SK-N-MC (cell line): Measurements from ENCODE around the gene PRKAR1B.

ENCODE experiments used
- EZH2 ChIP-seq: fragments of 200-600 bp; sonication (generic); IDR thresholded peaks from one replicate; pipeline ENCODE4 v1.6.1; 2017; ENCODE audit warnings: antibody characterized with exemption
- POLR2AphosphoS5 ChIP-seq: IDR thresholded peaks from 2 replicates; pipeline ENCODE4 v1.6.1; 2012; ENCODE audit warnings: mild to moderate bottlenecking, low read depth, low read length, borderline replicate concordance

DNA sequence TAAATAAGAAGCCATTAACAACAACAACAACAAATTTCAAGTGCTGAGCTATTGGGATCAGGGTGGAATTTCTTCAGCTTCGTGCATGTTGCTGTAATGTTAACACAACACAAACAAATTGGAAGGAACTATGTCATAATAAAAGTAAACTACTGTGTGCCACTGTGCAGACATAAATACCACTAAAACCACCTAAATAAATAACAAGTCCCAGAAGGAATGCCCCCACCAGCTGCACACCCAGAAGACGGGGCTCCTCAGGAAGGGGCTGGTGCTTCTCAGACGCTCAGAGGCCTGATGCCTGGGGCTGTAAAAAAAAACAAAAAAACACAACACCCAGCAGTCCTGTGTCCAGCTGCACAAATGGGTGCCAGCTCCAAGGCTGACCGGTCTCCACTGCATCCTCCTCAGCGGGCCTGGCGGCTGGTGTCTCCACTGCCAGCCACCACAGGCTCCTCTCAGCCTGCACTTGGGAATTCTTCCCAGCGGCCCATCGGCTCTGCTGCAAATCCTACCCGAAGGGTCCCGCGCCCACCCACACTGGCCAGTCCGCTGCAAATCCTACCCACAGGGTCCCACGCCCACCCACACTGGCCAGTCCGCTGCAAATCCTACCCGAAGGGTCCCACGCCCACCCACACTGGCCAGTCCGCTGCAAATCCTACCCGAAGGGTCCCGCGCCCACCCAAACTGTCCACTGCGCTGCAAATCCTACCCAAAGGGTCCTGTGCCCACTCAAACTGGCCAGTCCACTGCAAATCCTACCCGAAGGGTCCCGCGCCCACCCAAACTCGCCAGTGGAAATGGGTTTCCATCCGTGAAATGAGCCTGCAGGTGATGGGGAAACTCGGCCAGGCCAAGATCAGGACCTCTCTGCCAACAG lies 36.4 kb downstream of the PRKAR1B start:
- TF ChIP-seq EZH2 (no peak), POLR2AphosphoS5 (no peak)
